HG03108 (cell line): ENCODE results near the gene DPP6.
A peak's percentile ranks its signal among the peaks of the same experiment; 100 is the strongest.

Experiments
- ATAC-seq: cut with Tn5 transposase; IDR thresholded peaks from one replicate; pipeline ENCODE4 v1.9.1; 2021; ENCODE audit warnings: moderate library complexity; ENCODE audit not compliant: unreplicated experiment

The DPP6 gene

DNA sequence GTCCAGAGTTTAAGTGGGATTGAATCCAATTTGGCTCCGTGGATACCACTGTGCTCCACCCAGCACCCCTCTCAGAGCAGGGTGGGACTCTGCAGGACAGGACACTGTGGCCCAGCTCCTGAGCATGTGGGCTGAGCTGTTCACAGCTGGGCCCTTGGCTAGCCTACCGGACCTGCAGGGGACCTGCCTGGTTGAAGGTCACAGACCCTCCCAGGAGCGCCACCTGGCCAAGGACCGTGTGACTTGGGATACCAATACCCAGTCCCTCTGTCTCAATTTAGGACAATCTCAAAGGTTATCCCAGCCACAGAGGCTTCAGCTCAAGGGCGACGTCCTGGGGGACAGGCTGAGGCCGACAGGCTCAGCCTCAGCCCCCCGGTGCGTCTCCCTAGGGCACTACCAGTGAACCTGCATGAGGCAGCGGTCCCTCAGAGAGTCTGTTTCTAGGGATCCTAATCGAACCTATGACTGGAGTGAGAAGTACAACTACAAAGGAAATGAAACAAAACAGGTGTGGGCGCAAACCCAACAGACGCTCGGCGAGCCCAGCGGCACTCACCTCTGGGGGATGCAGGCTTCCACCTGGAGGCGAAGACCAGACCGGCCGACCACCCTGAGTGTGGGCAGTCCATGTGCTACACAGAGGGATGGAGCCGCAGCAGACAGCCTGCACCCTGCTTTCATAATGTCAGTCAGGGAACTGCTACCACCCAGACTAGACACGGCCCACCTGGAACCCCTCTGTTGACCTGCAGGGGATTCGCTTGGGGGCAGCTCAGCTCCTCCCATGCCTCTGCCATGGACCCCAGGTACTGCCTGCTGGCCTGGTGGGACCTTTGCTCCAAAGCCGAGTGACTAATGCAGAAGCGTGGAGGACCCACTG is 847.0 kb downstream of the DPP6 start:
- no peak for ATAC-seq

DNA sequence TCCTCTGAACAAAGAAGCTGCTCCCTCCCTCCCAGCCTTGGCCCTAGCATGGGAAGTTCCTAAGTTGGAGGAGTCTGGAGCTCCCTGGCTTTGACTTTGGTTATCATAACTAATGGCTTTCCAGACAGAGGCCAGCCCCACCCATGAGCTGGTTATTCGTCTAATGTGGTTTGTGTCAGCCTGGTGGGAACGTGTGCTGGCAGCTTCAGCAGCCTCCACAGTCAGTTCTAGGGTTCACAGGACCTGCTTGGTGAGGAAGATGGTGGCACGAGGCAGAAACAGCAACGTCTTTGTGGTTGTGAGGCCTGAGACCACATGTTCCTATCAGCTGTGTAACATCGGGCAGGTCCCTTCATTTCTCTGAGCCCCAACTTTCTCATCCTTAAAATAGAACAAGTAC is 847.7 kb downstream of the DPP6 start:
- no peak for ATAC-seq

DNA sequence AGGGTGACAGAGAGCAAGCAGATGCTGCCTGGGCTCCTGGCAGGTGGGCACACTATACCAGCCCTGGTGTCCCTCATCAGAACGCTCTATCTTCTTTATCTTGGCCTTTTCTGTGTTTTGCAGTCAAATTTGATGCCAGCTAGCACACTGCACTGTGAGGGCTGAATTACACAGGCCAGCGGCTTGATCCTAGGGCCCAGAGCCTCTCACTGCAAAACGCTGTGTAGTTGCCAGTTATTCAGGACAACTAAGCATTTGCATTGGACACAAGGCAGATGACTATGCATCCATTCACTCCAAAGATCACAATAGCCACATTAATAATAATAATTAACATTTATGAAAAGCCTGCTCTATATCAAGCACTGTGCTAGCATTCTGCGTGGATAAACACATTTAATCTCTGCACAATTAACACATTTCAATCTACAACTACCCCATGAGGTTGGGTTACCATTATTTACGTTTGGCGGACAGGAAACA is 850.4 kb downstream of the DPP6 start:
- ATAC-seq, result no peak

DNA sequence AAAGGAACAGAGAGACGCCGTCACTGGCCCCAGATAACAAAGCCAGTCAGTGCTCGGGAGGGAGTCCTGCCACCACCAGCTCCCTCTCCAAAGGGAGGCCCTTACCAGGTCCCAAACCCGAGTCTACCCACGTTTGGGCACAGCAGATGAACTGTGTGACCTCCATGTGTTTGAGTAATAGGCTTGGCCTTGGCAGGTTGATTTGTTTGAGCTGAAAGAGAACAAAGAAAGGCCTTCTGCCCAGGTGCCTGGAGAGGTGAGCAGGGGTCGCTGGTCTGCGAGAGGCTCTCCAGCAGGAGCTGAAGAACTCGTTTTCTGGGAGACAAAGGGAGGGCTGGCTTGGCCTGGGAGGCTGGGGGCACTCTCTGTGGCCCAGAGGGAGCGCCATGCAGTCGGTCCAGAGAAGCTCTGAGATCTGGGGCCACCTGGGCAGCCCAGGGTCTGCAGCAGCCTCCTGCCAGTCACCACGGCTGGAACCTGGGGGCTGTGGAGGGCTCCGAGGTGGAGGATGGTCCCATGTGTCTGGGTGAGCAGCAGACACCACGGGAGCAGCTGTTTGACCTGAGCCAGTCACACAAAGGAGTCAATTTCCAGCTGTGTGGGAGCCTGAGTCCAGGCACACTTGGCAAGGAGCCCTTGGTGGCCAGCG is 851.0 kb downstream of the DPP6 start:
- ATAC-seq, result no peak

DNA sequence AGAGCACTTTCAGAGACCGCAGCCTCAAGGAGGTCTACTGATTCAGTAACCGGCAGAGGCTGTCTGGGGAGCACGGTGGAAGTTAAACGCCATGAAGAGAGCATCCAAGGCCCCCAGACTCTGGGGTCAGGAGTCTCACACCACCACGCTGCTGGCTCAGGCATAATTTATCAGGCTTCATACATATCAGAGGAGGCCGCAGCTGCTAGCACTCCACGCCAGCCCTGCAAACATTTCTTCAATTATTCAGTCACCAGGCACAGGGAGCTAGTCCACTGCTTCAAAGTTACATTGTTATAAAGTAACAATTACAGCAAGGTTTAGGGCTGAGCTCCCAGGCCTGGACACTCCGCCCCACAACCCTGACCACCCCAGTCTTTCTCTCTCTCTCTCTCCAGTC is 852.9 kb downstream of the DPP6 start:
- no peak for ATAC-seq

DNA sequence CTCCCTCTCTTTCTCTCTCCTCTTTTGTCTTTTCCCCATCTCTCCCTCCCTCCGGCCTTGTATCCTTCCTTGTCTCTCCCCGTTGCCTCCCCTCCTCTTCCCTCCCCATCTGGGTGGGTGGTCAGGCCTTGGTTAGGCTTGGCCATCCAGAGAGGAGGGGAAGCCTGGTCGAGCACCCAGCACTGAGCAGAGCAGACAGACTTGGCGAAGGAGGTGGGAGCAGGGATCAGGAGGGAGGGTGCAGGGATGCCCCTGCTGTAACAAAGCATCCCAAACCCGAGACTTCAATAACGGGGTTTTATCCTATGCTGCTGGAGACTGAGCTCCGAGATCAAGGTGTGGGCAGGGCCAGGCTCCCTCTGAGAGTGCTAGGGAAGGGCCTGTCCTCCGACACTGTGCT is 853.4 kb downstream of the DPP6 start:
- no peak for ATAC-seq

DNA sequence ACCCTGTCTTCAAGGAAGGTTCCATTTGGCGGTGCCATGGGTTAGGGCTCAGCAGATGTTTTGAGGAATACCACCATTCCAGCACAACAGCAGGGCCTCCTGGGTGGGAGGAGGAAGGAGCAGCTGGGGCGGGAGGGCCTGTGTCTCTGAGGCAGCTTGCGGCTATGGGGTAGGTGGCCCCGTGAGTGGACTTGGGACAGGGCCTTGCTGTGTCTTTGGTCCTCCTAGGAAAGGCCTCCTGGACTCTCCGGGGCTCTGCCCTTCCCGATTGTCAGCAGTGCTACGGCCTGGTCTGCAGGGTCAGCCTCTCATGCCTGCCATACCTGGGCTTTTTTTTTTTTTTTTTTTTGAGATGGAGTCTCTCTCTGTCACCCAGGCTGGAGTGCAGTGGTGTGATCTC is 854.0 kb downstream of the DPP6 start:
- ATAC-seq, result no peak

DNA sequence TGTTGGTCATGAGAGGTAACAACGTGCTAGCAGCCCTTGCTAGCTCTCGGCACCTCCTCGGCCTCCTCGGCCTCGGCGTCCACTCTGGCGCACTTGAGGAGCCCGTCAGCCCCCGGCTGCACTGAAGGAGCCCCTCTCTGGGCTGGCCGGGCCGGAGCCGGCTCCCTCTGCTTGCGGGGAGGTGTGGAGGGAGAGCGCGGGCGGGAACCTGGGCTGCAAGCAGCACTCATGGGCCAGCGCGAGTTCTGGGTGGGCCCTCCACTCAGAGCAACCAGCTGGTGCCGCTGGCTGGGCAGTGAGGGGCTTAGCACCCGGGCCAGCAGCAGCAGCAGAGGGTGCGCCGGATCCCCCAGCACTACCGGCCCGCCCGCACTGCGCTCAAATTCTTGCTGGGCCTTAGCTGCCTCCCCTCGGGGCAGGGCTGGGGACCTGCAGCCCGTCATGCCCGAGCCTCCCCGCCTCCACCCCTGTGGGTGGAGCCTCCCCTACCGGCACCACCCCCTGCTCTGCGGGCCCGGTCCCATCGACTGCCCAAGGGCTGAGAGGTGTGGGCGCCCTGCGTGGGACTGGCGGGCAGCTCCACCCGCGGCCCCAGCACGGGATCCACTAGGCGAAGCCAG is 854.6 kb downstream of the DPP6 start:
- ATAC-seq, result no peak

DNA sequence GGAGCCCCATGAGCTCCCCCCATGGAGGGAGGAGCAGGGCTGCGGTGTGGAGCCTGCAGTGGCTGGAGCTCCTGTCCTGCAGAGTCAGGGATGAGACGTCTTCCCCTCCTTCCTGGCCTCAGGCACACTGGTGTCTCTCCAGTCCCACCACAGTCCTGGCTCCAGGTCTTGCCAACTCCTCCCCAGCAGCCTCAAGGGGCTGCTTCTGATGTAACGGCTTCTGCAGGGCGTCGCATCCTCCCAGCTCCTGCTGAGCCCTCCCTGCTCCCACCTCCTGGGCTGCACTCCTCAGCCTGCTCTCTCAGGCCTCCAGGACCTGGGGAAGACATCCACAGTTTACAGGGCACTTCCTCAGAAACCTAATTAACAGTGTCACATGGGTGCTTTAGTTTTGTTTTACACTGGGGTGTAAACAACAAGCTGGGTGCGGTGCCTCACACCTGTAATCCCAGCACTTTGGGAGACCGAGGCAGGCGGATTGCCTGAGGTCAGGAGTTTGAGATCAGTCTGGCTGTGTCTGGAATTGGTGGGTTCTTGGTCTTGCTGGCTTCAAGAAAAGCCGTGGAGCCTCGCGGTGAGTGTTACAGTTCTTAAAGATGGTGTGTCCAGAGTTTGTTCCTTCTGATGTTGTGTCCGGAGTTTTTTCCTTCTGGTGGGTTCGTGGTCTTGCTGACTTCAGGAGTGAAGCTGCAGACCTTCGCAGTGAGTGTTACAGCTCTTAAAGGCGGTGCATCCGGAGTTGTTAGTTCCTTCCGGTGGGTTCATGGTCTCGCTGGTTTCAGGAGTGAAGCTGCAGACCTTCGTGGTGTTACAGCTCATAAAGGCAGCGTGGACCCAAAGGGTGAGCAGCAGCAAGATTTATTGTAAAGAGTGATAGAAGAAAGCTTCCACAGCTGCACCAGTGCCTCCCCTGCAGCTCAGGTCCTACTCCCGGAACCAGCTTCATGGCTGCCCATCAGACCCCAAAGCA is 855.7 kb downstream of the DPP6 start:
- ATAC-seq, result no peak

DNA sequence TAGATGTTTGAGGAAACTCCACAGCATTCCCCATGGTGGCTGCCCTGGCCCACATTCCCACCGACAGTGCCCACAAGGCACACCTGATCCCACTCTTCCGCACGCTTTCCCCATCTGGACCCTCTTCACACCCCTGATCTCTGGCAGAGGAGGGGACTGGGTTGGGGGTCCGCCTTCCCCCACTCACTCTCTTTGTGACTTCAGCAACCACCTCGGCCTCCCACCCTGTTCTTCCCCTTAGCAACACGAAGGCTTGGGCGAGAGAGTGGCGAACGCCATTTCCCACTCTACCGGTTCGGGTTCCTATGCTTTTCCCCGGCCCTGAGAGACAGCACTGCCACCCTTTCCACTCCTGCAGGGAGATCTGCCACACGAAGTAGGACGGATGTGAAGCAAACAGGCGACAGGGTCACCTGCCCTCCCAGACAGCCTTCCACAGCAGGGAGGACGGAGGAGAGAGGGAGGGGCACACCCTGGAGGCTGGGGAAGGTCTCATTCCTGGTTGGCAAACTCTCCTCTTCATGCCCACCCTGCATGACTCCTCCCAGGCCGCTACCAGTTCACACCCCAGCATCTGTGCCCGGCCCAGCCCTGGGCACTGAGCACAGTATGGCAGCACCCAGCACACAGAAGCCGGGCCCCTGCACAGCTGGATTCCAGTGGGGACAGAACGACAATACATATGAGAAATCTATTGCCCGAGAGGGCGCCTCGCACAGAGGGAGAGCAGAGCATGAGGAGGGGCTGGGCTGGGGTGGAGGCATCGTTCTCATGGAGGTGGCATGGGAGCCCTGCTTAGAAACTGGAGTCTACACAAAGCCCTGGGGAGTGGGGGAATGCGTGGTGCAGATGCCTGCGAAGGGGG is 857.3 kb downstream of the DPP6 start:
- no peak for ATAC-seq

DNA sequence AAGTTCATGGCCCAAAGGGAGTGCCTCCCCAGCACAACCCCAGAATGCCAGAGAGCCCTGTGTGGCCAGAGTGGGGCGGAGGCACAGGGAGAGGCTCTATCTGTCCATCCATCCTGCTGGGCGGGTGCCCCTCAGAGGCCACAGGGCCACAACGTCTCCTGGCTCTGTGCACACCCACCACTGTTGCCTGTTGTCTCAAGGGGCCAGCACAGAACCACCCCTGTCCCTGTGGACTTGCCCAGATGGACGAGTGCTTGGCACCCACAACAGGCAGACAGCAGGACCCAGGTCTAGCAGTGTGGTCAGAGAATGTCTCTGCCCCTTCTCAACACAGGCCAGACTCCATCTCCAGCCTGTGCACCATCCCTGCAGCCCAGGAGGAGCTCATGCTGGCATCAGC is 857.9 kb downstream of the DPP6 start:
- ATAC-seq, result no peak

DNA sequence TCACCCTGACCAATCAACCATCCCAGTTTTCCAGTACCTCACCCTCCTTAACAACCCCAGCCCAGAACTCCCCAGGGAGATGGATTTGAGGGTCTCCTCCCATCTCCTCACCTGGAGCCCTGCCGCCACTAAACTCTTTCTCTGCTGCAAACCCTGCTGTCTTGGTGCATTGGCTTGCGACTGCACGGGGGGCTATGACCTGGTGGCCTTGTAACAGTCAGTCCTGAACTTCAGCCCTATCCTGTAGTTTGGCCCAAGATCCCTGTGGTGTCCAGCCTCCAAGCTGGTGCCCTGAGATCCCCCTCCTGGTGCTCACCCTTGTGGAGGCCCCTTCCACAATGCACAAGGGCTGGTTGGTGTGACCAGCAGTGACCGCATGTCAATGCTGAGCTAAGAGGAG is 858.8 kb downstream of the DPP6 start:
- no peak for ATAC-seq

DNA sequence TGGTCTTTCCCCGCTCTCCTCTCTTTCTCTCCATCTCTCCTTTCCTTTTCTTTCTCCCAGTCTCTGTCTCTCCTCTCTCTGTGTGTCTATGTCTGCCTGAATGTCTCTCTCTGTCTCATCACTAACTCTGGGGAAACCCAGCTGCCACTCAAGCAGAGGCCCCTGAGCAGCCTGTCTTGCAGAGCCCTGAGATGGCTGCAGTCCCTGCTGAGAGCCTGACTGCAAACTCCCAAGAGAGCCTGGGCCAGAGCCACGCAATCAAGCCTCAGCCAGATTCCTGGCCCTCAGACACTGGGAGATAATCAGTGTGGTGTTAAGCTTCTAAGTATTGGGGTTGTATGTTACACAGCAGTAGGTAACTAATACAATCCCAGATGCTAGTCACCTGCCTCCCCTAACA is 859.2 kb downstream of the DPP6 start:
- no peak for ATAC-seq

DNA sequence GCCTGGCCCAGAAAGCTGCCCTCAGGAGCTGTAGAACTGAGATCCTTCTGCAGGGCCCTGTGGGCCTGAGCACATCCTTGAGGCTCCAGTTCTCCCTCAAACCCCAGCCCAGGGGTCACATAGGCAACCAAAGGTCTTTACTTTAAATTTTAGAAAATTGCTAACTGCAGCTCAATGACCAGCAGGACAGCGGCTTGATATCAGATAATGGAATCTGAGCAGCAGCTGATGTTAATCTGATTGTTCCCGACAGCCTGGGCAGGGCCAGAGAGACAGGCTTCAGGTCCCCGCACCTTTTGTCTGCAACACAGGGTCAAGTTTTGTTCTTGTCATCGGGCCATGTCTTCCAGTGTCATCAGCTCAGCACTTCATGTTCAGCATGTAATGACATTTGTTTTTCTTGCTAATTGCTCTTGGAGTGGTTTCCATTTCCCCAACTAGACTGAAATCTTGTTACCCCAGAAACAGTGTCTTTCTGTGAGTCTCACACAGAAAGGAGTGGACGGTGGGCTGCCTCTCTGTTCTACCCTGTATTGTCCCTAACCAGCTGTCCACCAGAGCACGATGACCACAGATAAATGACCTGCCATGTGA is 859.8 kb downstream of the DPP6 start:
- no peak for ATAC-seq

DNA sequence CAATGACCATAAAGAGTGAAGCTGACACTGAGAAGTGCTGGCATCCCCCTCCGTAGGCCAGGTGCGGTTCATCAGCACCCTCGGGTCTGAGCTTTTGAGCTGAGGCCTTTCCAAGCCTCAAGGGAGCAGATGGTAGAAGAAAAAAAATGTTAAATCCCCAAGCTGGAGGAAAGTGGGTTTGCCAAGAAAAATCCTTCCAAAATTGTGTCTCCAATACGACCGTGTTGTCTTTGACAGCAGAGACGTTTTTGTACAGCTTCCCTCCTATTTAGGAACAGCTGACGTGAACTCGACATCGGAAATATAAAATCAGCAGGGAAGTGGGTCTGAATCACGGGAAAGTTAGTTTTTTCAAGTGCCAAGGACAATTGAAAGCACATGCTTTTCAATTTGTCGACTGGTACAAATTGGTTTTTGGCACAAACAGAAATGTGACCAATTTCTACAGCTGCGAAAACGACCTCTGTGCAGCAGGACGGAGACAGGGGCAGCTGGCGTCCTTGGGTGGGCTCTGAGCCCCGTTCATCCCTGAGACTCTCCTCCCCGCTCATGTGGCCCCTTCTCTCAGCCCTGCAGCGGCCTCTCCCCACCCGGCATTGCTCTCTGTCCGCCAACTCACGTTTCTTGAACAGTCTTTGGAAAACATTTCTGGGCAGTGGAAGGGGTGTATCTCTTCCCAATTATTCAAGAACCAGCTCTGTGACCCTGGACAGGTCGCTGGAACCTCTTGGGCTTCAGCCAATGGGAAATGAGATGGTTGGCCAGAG is 860.9 kb downstream of the DPP6 start:
- ATAC-seq, result no peak

DNA sequence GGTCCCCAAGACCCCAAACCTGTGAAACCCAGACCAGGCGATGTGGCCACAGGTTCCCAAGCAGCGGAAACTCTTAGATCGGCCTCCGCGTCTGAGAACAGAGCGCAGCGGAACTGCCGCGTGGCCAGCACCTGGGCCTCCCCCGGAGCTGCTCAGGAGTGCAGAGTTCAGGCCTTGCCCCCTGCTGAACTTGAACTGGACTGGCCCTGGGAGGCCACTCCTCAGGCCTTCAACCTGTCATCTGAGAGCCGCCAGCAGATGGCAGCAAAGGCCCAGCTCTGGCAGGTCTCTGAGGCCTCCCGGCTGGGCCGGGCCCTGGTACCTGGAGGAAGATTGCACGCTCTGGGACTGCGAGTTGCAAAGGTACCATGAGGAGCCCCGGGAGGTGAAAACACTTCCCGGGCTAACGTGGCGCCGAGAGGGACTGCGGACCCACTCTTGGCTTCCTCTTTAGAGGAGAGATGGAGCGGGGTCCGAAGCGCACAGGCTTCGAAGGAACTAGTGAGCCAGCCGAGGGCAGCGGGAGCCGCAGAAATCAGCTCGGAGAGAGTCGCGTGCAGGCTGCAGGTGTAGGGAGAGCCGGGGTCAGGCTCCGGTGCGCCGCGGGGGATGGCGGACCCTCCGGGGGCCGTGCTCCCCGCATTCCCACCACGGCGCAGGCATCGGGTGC is 861.6 kb downstream of the DPP6 start:
- peak; percentile 91 for ATAC-seq

DNA sequence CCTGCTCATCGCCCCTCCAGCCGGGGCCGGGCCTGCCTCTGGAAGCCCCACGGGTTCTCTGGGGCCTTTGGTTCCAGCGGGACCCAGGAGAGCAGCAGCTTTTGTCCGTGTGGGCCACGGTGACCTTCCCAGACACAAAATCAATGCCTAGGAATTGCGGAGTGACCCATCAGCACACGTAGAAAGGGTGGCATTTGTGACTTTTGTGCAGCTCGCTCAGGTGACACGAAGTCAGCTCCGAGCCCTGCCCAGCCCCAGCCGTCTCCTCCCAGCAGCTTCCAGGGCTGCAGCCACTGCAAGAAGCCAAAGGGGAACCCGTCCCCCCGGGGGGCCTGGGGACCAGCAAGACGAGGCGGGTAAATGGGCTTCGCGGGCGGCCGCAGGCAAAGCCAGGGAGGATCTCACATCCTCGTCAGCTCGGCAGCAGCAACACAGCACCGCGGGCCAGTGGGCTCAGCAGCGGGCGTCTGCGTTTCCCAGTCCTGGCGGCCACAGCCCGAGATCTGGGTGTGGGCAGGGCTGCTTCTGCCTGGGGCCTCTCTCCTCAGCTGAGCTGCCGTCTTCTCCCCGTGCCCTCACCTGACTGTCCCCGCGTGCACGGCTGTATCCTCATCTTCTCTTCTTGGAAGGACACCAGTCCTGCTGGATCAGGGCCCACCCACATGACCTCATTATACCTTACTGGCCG is 862.3 kb downstream of the DPP6 start:
- ATAC-seq, result no peak

DNA sequence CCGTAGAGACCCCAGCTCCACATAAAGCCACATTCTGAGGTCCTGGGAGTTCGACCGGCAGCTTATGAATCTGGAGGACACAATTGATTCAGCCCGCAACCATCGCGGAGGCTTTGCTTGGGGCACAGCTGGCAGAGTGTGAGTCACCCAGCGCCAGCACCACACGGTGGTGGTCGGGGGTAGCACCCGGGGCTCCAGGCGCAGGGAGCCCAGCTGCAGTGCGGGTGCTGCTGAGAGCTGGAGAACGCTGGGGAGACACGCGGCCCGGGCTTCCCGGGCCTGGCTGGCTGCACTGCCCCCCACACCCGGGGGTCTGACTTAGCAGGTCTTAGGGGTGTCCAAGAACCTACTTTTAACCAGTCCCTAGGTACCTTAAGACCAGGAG is 862.8 kb downstream of the DPP6 start:
- no peak for ATAC-seq
